Hematopoietic multipotent progenitor cell treated with erythropoietin and hydrocortisone succinate and interleukin-3 and kit ligand, for 6 days (in vitro differentiated cells): ENCODE results near the gene ZBTB7C.

Experiments used
- DNase-seq: peaks from one replicate; pipeline ENCODE4 v3.0.0-alpha.2; 2015

ZBTB7C gene

GRCh38 chr18:48074929-48075706, 334.1 kb downstream of the ZBTB7C start:
- DNase-seq: no peak

DNA sequence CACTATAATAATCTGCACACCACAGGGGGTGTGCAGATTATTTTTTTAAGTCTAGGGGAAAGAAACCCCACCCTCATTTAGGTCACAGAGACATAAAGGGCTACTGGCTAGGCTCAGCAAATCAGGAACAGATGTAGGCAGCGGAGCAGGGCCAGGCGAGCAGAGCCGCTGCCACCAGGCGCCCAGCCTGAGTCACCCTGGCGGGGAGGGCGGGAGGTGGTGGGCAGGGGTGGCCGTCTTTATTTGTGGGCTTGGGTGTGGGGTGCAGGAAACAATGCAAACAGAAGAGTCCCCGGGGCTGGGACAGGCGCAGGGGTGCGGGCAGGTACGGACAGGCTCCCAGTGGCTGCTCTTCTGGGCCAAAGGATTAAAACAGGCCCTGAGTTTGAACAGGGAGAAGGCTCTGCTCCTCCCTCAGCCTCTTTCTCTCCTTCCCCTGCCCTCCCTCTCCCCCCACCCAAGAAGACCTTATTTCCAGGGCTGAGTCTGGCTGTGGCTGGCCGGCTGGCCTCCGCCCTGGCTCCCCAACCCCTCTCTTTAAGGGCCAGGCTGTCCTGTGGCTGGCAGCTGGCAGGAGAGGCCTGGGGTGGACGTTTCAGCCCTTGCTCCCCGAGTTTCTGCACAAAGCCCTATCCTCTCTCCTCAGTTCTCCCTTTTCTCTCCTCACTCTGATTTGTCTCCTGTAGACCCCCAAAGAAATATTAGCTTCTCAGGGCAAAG, 335.8 kb downstream of the ZBTB7C start:
- no peak for DNase-seq

DNA sequence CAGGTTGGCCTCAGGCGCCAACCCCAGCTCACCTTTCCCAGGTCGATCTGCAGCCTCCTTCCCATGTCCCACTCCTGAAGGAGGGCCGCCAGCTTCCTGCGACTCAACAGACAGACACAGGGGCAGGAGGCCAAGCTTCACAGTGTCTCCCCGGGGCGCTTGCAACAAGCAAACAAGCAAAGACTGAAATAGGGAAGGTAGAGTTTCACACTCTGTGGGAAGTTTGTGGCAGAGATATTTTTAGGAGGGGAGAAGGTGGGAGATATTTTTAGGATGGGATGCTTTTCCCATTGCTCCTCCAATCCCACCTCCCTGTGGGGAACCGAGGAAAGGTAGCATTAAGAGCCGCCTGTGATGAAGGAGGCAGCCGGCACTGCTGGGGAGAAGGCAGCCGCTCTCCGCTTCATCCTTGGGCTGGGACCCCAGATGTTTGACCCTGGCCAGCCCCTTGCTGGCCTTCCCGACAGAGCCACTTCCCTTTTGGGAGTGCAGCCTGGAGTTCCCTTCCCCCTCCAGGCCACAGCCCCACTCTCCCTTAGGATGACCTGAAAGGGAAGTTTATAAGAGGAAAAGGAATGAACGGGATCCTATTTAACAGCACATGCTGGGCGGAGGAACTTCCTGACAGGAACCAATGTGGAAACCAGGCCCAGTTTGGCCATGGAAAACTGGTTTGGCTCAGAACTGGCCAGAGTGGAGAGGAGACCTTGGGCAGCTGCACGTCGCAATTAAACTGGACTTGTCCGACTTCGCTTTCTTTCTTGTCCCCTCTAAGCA, 336.6 kb downstream of the ZBTB7C start:
- no peak for DNase-seq

GRCh38 chr18:48068916-48069445, 340.2 kb downstream of the ZBTB7C start:
- DNase-seq: no peak

DNA sequence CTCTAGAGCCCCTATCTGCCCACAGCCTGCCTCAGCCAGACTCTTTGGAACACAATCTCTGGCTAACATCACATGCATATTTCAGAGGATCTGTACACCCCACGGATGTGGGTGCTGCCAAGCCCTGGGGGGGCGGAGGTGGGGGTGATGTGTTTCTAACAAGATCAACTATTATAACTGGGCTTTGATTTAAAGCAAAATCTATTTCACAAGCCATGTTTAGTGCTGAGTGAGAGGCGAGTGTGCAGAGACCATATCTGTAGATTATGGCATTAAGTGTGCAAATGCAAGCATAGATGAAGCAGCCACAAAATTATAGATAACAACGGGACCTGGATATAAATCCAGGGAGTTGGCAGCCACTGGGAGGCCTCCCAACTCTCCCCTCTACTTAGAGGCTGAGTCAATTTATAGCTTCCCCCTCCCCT, 342.9 kb downstream of the ZBTB7C start:
- DNase-seq: no peak

DNA sequence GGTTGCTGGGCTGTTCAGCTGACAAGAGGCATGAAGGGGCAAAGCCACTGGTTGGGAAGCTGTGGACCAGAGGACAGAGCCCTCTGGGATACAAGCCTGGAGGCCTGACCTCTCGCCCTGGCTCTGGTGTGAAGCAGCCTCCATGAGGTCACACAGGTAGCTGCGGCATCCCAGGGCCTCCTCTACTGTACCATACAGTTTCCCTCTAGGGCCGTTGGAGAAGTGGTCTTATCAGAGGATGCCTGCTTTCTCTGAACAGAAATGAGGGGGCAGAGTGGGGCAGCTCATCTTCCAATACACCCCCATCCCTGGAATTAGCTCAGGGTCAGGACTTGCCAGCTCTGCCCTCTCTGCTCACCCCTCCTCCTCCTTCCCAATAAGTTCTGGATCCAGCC, 343.6 kb downstream of the ZBTB7C start:
- DNase-seq: no peak

DNA sequence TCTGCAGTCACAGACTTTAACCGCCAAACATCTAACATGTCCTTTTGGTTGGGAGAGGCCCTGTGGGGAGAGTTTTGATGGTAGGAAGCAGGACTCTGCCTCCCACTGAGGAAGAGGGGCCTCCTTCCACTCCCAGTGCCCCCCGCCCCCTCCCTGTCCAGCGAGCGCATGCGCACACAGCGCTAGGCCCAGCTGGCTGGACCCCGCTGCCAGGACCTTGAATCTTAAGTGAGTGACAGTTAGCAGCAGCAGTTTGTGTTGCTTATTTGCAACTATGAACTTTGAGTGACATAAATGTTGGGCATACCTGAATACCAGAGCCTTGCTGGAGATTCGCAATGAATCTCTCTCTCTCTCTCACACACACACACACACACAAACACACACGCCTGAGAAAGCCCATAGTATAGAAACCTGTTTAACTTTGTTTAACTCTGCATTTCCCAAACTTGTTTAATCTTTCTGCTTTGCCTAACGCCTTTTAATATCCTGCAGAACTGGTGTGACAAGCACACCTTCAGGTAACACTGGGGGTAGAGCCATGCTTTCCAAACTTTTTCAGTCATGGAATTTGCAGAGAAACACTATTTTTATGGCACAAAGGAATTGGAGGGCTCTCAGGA, 344.1 kb downstream of the ZBTB7C start:
- no peak for DNase-seq

DNA sequence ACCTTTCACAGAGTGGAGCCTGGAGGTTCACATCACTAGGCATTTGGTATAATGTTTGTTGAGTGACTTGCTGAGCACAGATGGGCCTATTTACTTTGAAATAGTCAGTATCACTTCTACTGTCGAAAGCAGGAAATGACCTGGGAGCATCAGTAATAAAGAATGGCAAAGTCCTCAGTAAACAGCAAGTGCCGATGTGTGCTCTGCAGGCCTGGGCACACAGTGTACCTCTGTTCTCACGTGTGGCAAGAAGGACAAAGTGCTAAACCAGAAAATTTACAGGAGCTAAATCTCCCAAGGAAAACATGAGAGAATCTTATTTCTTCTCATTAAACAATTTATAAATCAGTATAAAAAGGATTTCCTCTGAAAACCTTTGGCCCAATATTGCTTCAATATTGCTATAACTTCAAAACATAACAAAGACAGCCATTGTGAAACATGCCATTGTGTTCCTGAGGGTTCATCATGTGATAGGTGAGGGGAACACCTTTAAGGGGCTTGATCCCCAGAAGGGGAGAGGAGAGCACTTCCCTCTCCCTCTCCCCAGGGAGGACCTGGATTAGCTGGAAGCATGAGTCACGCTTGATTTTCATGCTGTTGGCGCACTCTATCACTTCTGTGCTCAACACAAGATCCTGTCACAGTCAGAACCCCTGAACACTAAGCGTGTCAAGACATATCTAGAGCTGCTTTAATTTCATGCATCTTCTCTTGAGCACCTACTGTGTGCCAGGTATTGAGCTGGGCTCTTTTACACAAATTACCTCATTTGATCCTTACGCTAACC, 347.2 kb downstream of the ZBTB7C start:
- DNase-seq: no peak

GRCh38 chr18:48060970-48061369, 348.2 kb downstream of the ZBTB7C start:
- no peak for DNase-seq

DNA sequence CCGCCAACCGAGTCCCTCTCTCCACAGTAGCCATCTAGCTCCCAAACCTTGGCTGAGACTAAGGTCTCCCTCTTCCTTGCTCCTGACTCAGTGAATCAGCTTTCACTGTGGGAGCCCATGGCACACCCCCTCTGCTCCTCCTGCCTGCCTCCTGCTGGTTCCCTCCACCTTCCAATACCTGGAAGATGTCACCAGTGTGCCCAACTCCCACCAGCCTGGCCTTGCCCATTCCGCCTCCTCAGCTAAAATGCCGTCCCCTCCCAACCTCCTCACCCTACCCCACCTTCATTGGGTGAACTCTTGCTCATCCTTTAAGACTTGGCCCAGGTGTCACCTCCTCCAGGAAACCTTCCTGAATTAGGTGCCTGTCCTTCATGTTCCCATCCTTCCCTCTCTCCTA, 348.8 kb downstream of the ZBTB7C start:
- DNase-seq: no peak

- DNase-seq: no peak
These were observed 349.6 kb downstream of the ZBTB7C start for GRCh38 chr18:48059455-48060010.

- DNase-seq: no peak
These were observed 350.7 kb downstream of the ZBTB7C start for GRCh38 chr18:48058486-48058885.

DNA sequence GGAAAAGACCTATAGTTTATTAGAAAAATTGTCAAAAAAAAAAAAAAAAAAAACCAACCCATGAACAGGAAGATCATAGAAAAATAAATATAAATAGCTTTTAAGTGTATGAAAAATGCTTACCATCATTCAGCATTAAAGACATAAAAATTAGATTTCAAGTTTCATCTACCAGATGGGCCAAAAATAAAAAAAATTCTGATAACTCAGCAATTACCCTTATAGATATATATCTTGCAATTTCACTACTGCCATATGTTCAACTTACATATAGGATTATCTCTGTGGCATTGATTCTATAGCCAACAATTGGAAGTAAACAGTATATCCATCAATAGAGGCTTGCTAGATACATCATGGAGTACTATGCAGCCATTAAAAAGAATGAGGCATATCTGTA, 352.2 kb downstream of the ZBTB7C start:
- DNase-seq: no peak

- no peak for DNase-seq
These were observed 353.8 kb downstream of the ZBTB7C start for GRCh38 chr18:48055351-48055750.

- no peak for DNase-seq
These were observed 355.0 kb downstream of the ZBTB7C start for GRCh38 chr18:48053881-48054816.

- DNase-seq: no peak
These were observed 356.3 kb downstream of the ZBTB7C start for GRCh38 chr18:48052842-48053241.

DNA sequence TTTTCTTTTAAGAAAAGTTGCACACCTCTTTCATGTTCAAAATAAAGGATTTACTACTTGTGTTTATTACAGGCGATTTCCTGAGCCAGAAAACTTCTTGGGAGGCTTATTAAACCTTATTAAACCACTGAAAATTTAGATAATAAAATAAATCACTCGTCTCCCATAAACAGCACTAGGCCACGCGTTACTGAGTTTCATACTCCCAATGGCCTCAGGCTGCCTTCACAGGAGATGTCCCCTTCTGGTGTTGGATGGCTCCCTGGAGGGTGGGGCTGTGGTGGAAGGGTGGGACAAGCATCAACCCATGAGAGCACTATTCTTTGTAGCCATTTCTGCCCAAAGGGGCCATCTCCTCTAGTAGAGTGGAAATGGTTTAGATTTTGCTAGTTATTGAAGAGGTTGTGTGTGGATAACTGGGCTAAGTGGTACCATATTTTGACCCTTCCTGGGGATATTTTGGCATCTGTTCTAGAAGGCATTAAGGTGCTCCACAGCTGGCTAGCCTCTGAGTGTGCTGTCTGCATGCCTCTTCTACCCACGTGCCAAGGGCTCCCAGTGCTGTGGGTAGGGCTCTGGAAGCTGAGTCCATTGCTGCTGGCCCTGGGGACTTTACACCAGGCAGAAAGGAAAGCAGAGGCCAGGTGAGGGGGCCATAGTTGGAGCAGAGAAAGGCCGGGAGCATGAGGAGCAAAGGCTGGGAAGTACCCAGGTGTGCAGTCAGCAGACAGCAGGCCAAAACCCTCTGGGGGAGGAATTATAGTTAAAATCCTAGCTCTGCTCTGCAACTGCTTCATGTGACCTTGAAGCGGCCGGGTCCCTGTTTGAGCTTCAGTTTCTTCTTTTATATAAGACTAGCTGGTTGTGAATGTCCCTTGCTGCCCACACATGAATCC, 357.0 kb downstream of the ZBTB7C start:
- no peak for DNase-seq

- no peak for DNase-seq
These were observed 359.0 kb downstream of the ZBTB7C start for GRCh38 chr18:48050176-48050575.

GRCh38 chr18:48049757-48050156, 359.4 kb downstream of the ZBTB7C start:
- no peak for DNase-seq
